ENCODE measurements around the gene CRIM1.

The CRIM1 gene

DNA sequence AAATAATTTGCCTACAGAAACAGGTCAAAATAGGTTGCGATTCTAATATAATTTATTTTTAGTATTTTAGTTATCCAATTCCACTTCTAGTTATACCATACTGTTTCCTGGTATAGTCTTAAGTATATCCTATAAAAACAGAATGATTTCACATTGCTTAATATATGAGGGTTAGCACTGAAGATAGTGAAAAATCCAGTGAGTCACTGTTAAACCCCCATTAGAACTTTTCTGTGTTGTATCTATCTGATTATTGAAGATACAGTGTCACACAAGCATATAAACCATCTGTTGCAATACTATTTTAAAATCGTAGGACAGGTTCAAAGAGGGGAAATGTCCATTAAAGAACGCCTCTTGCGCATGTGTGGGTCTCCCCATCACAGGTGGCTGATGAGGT is 132.4 kb downstream of the CRIM1 start:
- TF ChIP-seq, protein P1, sequence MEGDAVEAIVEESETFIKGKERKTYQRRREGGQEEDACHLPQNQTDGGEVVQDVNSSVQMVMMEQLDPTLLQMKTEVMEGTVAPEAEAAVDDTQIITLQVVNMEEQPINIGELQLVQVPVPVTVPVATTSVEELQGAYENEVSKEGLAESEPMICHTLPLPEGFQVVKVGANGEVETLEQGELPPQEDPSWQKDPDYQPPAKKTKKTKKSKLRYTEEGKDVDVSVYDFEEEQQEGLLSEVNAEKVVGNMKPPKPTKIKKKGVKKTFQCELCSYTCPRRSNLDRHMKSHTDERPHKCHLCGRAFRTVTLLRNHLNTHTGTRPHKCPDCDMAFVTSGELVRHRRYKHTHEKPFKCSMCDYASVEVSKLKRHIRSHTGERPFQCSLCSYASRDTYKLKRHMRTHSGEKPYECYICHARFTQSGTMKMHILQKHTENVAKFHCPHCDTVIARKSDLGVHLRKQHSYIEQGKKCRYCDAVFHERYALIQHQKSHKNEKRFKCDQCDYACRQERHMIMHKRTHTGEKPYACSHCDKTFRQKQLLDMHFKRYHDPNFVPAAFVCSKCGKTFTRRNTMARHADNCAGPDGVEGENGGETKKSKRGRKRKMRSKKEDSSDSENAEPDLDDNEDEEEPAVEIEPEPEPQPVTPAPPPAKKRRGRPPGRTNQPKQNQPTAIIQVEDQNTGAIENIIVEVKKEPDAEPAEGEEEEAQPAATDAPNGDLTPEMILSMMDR (IDR thresholded peaks at IDR 0.05), result no peak
- peak overlapping the region; percentile 74 to 88 for H3K27ac ChIP-seq
- no peak for DNase-seq (ENCODE audit: low spot score)
- H3K4me3 ChIP-seq, result no peak overlapping the region

DNA sequence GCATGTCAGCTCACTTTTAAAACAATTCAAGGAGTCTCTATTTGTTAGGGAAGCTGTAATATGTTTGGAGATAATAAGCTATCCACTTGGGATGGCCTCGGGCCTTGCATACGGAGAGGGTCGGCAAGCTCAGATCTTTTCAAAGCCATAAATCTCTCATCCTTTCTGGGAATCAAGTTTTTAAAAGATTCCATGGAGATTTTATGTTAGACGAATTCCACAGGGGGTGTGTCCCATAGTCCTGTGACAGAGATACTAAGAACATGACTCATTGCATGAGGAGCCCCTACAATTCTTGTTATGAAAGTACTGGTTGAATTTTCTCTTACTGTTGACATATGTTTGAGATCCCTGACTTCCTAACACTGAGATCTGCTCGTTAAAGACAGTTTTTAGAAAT is 133.7 kb downstream of the CRIM1 start:
- Histone ChIP-seq H3K27ac (peak overlapping the region; percentile 74 to 88), H3K4me3 (no peak overlapping the region)
- TF ChIP-seq, protein P1 (IDR thresholded peaks at IDR 0.05), result no peak
- no peak for DNase-seq (ENCODE audit: low spot score)

DNA sequence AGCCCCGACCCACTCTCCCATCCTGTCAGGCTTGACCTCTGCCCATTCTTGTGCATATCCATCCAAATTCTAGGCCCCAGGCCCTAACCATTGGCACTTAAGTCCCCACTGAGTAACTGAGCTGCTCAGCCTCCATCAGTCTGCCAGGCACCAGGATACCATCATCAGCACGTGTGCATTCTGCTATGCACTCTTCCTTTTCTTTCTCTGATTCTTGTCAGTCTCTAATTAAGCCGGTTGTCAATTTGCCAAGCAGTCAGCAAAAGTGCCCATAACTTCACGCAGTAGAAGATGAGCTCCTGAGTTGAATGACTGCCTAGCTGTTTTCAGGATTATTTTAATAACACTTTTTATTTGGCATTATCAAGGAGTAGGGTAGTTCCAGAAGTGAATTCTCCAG is 135.2 kb downstream of the CRIM1 start:
- H3K4me3 ChIP-seq, result no peak overlapping the region
- DNase-seq (ENCODE audit: low spot score), result no peak
- peak overlapping the region; percentile 74 to 88 for H3K27ac ChIP-seq
- TF ChIP-seq, protein P1 (IDR thresholded peaks at IDR 0.05), result no peak

DNA sequence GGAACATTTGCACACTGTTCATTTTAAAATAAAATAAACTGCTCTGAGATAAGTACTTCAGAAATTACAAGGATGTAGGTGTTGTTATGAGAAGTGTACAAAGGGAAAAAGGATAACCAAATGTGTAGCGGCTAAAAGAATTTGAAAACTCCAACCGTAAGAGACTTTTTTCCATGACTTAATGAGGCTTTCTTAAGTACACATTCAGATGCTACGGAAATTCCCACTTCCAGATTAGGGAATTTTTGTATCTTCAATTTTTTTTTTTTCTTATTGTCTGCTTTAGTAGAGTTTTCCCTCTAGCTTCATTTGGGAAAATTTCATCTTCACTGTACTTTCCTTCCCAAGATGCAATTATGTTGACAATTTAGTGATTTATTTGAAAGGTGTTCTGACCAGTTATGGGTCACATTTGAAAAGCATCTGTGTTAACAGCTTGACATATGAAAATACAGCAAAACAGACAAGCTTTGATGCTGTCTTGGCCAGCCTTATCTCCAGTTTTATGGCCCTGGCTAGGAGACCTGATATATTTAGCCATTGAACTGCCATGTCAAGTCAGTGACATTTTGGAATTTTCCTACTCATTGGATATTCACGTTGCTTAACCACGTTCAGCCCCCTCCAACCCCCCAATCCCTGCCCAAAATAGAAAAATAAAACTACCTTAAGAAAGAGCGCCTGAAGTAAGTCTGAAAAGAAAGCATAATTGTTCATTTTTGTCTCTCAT is 136.8 kb downstream of the CRIM1 start:
- Histone ChIP-seq H3K27ac (peak overlapping the region; percentile 74 to 88), H3K4me3 (no peak overlapping the region)
- DNase-seq (ENCODE audit: low spot score), result no peak
- TF ChIP-seq, protein P1 (IDR thresholded peaks at IDR 0.05), result no peak

DNA sequence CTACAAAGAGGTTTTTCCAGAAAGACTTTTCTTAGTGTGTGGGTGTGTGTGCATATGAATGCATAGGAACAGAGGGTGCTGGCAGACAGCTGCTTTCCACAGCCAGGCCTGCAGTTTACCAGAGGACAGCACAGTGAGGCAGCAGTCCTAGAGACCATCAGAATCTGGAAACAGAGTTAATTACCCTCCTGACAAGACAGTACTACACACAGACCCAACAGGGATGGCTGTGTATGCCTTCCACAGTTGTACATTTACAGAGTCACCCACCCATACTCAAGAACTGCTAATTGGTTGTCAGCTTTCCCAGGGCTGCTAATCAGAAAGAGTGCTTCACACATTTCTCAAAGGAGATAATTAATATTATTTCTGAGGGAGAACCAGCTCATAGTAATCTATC is 137.7 kb downstream of the CRIM1 start:
- TF ChIP-seq, protein P1 (IDR thresholded peaks at IDR 0.05), result no peak
- Histone ChIP-seq H3K27ac (peak overlapping the region; percentile 74 to 85), H3K4me3 (no peak overlapping the region)
- no peak for DNase-seq (ENCODE audit: low spot score)

DNA sequence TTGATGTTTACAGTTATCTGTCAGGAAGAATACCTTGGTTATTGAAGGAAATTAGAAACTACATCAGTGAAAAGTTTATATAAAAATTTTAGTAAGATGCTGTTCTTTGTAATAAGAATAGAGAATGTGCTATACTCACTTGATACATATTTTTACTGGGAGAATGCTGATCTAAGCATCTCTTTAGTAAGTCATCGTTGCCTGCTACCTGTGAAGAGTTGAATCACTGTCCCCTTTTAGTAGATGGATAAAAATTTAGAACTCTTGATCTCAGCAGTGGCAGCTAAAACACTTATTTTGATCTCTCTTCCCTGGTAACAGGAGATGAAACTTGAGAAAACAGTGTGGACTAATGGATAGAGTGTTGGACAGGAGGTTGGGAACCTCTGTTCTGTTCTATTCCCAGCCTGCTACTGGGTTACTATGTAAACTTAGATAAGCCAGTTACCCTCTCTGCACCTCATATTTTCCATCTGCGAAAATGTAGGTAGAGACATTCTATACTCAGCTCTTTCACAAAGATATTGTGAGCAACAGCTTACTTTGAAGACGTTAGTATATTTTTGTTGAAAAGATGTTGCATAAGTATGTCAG is 142.1 kb downstream of the CRIM1 start:
- no peak for DNase-seq (ENCODE audit: low spot score)
- Histone ChIP-seq H3K27ac (peak overlapping the region; percentile 47 to 50), H3K4me3 (no peak overlapping the region)
- TF ChIP-seq, protein P1 (IDR thresholded peaks at IDR 0.05), result no peak

Measured in coronary artery (tissue), 2 donors.